HT1080 (cell line): ENCODE measurements around the gene OR56A3. TPM values are rescaled to one million over a fixed set of nuclear protein-coding genes. Genes with fewer than 3 reads are reported as not detected.
"Not testable (repeated sequence)": the region's sequence is repeated elsewhere in the genome, so short reads cannot be mapped to it uniquely, and the experiment has no call there.

ENCODE experiments used
- DNase-seq: peaks from one replicate; pipeline ENCODE4 v3.0.0-alpha.2; 2015; ENCODE audit warnings: low read depth
- polyA plus RNA-seq, 2 experiments: library from polyadenylated mRNA; depleted of rRNA; stranded (reverse); fragments of >200 nt; gene quantifications; 2 replicates each; pipeline ENCODE4 v1.2.3, GENCODE V29; 2015
- total RNA-seq: library from RNA; depleted of rRNA; stranded (reverse); fragments of >200 nt; shearing (Covaris generic); gene quantifications from 2 replicates; pipeline ENCODE4 v1.2.3, GENCODE V29; 2014; rRNA removed

The OR56A3 gene, protein sequence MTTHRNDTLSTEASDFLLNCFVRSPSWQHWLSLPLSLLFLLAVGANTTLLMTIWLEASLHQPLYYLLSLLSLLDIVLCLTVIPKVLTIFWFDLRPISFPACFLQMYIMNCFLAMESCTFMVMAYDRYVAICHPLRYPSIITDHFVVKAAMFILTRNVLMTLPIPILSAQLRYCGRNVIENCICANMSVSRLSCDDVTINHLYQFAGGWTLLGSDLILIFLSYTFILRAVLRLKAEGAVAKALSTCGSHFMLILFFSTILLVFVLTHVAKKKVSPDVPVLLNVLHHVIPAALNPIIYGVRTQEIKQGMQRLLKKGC
- total RNA-seq = not detected in 2 replicates
- not detected in 2 replicates for polyA plus RNA-seq (2015; cell fraction: cytosol; rRNA removed)
- not detected in 2 replicates for polyA plus RNA-seq (2015; cell fraction: nucleus; rRNA removed)

DNA sequence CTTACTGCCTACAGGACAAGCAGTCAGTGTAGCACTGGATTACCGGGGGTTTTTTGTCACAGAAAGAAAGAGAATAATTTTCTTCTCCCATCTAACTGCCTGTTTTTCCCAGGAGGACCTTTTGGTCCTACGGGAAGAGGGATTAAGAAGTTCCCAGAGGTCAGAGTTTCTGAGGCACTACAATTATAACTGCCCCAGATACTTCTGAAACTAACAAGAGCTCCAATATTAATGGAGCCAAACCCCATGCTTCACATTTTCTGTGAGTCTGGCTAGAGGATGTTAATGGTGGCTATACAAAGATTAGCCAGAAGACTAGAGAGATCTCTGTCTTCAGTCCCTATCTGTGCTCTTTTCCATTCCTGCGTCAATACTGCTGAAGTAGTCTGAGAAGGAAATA lies at the start of gene OR56A3:
TSS of gene OR56A3 (plus strand) at position 301 of the 400 bp plus-strand sequence. CDS start 5,096 bp downstream, outside the sequence.
- no peak for DNase-seq

DNA sequence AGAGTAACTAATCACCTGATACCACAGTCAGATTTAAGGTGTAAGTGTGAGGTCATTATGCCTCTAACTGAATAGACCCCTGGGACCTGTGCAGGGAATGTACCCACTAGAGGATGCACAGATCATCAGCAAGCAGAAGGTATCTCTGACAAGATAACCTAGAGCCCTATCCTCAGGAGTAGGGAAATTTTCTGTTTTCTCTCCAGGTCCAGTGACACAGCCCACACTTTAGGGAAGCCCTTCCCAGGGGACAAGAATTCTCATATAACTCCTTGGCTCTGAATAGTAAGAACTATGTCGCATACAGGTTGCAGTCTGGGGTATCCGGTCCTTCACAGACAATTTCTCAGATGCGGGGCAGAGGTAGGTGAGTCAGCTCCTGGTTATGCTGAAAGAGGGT lies 49.1 kb upstream of the OR56A3 start, which contains the start of gene OR52E5:
TSS of gene OR52E5 (plus strand) at position 301 of the 400 bp plus-strand sequence. CDS start 7,569 bp downstream, outside the sequence.
- DNase-seq = no peak

DNA sequence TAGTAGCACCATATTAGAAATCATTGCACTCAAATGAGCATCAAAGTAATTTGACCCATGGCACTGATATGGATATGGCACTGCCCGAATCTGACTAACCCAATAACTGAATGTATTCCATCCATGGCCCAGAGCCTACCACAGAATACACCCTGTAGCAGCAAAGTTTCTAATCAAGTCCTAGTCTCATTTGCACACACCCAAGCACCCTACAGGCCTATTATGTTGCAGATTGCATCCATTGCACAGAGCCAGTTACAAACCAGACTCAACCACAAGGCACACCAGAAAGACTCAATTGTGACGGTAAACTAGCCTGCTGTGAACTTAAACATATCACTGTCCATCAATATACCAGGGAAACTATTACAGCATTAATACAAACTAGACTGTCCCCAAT lies 42.5 kb upstream of the OR56A3 start:
- DNase-seq = no peak

DNA sequence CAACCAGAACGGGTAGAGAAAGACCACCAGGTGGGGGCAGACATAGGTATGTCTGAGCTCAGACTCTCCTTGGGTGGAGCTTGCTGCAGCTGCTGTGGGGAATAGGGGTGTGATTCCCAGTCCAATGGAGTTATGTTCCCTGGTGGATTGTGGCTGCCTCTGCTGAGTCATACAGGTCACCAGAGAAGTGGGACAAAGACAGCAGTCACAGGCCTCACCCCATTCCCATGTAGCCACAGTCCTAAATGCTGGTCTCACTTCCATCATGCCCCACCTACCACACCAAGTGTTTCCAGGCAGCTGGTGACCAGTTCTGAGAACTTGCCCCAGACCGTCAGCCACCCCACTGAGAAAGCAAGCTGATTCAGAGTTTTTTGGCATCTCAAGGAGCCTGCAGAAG lies 31.5 kb upstream of the OR56A3 start:
- DNase-seq = peak; percentile 8

DNA sequence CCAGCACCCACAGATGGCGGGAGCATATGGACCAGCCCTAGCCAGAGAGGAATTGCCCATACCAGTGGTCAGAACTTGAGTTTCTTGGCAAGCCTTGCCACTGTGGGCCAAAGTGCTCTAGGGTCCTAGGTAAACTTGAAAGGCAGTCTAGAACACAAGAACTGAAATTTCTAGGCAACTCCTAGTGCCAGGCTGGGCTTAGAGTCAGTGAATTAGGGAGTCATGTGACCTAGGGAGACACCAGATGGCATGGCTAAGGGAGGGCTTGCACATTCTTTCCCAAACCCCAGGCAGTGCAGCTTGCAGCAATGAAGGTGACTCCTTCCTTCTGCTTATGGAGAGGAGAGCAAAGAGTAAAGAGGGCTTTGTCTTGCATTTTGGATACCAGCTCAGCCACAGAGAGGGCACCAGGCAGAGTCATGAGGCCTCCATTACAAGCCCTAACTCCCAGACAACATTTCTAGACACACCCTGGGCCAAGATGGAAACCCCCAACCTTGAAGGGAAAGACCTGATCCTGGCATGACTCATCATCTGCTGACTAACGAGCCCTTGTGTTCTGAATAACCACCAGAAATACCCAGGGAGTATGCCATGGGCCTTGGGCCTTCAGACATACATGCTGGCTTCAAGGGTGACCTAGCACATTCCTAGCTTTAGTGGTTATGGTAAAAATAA lies 19.2 kb upstream of the OR56A3 start:
- DNase-seq = peak; percentile 86

DNA sequence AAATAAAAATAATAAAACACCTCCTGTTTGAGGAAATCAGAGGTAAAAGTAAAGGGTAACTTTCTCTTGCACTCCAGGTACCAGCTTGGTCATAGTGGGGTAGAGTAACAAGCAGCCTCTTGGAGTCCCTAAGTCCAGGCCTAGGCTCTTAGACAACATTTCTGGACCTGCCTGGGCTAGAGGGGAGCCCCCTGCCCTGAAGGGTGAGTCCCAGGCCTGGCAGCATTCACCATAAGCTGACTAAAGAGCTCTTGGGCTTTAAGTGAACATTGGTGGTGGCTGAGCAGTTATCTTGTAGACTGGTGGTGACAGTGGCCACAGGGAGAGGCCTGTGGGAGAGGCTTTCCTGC lies 18.6 kb upstream of the OR56A3 start:
- DNase-seq = no peak

DNA sequence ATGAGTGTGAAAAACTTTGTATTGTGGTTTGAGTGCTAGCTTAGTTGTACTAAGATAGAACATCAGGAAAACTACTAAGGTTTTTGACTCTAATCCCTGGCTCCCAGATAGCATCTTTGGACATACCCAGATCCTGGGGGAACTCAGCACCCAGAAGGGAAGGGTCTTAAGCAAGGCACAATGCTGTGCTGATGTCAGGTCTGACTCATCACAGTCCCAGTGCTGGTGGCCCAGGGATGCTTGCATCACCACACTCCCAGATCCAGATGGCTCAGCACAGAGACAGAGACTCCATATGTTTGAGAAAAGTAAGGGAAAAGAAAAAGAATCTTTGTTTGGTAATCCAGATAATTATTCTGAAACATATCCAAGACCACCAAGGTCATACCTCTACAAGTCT lies 18.3 kb upstream of the OR56A3 start:
- peak; percentile 20 for DNase-seq

DNA sequence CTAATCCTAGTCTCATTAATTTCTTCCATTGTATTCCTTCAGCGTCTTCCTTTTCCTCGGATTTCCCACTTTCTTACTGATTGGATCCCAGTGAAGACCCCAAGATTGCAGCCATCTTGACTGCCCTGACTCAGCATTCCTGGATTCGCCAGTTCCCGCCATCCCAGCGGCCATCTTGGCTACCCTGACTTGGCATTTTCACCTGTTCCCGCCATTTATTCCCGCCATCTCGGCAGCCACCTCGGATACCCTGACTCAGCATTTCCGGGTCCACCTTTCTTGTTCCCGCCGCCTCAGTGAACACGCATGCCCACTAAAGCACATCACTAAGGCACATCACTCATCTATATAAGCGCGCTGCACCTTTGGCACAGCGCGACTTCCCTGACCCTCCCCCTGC lies 13.8 kb upstream of the OR56A3 start:
- no peak for DNase-seq

DNA sequence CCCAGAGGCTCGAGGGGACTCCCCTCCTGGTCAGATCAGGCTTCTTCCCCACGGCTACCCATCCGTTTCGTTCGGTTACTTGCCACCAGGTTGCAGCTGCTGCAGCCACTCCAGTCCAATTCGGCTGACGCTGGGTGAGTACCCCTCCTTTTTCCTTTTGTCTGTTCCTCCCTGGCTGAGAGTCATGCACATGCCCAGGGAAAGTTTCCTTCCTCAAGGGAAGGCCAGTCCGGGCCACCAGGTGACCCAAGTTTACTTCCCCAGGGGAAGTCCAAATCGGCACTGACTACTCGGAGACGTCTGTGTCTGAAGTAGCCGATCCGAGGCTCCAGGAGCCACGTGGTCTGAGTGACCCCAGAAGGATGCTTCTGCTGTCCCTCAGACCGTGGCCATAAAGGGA lies 13.2 kb upstream of the OR56A3 start:
- no peak for DNase-seq

DNA sequence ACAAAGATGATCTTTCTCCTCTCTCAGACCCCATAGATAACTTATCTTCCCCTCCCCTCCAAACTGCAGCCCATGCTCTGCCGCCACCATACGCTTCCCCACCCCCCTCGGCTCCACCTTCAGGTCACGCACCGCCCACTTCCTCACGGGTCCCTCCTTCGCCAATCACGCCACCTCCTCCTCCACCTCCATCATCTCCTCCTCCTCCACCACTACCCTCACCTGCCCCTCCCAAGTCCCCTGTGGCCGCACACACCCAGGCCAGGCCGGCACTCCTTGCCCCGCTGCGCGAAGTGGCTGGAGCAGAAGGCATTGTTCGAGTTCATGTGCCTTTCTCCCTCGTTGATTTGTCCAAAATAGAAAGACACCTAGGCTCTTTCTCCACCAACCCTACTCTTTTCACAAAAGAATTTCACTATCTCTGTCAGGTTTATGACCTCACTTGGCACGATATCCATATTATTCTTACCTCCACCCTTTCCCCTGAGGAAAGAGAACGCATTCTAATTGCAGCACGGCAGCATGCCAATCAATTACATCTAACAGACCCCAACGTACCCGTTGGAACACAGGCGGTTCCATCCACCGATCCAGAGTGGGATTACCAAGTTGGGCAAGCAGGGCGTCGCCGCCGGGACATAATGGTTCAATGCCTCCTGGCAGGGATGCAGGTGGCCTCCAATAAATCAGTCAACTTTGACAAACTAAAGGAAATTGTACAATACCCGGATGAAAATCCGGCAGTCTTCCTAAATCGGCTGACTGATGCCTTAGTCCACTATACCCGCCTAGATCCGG lies 12.3 kb upstream of the OR56A3 start:
- no peak for DNase-seq

DNA sequence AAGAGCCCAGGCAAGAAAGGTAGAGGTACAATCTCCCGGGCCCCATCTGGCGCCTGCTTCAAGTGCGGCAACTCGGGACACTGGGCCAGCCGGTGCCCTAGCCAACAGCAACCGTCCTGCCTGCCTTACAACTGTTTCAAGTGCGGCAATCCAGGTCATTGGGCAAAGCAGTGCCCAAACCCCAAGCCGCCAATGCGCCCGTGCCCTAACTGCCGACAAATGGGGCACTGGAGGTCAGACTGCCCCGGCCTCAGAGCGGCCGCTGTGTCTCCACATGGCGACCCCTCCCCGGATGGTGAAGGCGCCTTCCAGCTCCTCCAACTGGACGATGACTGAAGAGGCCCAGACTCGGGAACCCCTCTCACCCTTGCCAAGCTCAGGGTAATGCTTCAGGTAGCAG lies 11.4 kb upstream of the OR56A3 start:
- DNase-seq = no peak

DNA sequence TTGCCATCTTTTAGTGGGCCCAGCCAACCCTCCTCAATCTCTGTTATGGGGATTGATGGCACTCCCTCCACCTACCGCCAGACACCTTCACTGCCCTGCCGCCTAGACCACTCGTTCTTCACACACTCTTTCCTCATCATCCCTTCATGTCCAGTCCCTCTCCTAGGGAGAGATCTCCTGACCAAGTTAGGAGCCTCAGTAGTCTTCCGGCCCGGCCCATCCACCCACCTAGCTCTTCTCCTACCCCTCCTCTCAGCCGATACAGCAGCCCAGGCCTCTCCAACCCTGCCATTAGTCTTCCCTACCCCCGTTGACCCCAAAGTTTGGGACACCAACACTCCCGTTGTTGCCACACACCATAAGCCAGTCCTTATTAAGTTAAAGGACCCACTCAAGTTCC lies 11.0 kb upstream of the OR56A3 start:
- DNase-seq = no peak

DNA sequence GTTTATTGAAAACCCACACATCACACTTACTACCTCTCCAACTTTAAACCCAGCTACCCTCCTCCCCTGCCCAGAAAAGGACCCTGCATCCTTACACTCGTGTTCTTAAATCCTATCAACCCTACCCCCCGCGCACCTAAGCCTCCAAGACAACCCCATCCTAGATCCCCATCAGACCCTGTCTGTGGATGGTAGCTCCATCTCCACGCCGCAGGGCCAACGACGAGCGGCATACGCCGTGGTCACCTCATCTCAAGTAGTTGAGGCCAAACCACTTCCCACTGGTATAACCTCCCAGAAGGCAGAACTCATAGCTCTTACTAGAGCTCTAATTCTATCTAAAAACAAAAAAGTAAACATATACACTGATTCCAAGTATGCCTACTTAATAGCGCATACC lies 9.4 kb upstream of the OR56A3 start:
- DNase-seq = no peak

DNA sequence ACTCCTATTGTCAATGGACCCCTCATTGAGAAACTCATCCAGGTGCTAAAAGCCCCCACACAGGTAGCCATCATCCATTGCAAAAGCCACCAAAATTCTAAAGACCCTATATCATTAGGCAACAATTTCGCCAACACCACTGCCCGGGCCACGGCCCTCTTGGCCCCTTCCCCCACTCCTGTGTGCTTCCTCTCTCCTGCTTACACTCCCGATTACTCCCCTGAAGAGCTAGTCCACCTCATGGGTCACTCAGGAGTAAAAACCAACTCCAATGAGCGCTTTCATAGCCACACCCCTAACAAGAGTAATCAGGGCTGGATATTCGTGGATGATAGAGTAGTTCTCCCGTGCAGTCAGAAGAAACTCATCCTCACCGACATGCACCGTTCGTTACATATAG lies 8.9 kb upstream of the OR56A3 start:
- DNase-seq = no peak

DNA sequence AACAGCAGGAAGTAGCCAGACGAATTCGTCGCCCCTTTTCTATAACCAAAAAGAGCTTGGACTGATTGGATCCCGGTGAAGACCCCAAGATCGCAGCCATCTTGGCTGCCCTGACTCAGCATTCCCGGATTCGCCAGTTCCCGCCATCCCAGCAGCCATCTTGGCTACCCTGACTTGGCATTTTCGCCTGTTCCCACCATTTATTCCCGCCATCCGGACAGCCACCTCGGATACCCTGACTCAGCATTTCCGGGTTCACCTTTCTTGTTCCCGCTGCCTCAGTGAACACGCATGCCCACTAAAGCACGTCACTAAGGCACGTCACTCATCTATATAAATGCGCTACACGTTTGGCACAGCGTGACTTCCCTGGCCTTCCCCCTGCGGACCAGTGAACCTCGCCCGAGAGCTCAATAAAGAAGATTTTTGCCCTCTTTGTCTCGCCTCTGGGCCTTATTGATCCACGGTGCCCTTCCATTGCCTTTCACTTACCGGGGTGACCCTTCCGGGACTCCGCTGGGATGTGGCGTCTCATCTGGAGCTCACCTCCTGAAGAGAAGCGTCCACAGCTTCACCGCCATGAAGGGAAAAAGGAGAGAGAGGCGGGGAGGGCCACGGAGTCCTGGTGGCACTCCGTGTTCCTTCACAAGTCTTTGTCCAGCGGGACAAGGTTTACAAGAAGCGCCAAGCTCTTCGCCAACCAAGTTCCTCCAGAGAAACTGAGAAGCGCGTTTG lies 4.0 kb upstream of the OR56A3 start:
- DNase-seq = no peak

DNA sequence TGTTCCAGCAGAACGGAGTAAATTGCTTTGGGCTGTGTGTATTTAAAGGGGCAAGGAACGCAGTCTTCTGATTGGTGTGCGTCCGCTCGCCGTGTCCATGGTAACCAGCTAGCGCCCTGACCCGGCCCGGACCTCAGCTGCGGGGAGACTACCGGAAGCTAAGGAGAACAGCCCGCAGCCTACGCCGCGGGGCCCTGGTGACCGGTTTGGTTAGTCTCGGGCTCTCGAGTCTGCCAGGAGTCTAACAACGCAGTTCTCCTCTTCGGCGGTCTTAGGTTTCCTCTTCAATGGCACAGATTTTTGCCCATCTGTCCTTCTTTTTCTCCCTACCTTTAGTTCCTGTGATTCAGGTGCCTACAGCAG lies 3.5 kb upstream of the OR56A3 start:
- DNase-seq = no peak

DNA sequence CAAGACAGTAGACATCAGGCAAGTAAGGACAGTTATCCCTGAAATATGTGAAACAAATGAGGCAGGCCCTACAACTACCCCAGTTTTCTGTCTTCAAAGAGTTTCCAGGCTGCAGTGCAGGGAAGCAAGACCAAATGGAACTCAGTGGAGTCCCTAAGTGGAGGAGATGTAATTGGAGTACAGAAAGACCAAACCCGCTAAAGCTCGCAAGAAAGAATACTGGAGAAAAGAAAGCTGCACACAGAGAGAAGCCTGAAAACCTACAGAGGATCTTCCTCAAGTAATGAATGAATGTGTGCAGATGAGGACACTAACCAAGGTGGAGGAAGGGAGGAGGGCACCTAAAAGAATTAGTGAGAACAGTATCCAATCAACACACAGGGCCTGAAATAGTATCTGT lies 1.3 kb upstream of the OR56A3 start:
- DNase-seq = no peak

DNA sequence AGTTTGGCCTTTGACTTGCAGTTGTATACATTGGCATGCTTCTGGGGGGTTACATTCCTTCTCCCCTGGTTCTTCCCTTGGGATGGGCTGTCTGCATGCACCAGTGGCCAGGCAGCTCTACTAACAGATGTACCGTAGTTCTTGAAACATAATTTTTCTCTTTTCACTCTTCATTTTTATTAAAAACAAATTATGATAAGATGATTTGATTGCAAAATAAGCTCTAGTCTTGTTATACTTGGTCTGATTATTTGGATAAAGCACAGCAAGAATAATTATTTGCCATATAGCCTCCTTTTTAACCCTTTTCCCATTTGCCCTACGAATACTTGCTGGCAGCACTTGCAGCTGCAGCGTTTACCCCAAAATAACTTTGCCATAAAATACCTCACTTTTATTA lies 13.5 kb downstream of the OR56A3 start:
- DNase-seq = no peak

DNA sequence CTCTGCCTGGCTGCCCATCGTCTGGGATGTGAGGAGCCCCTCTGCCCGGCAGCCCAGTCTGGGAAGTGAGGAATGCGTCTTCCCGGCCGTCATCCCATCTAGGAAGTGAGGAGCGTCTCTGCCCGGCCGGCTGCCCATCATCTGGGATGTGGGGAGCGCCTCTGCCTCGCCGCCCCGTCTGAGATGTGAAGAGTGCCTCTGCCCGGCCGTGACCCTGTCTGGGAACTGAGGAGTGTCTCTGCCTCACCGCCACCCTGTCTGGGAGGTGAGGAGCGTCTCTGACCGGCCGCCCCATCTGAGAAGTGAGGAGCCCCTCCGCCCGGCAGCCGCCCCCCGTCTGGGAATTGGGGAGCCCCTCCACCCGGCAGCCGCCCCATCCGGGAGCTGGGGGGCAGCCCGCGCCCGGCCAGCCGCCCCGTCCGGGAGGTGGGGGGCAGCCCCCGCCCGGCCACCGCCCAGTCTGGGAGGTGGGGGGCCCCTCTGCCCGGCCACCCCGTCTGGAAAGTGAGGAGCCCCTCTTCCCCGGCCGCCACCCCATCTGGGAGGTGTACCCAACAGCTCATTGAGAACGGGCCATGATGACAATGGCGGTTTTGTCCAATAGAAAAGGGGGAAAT lies 18.8 kb downstream of the OR56A3 start:
- DNase-seq = not testable (repeated sequence)

DNA sequence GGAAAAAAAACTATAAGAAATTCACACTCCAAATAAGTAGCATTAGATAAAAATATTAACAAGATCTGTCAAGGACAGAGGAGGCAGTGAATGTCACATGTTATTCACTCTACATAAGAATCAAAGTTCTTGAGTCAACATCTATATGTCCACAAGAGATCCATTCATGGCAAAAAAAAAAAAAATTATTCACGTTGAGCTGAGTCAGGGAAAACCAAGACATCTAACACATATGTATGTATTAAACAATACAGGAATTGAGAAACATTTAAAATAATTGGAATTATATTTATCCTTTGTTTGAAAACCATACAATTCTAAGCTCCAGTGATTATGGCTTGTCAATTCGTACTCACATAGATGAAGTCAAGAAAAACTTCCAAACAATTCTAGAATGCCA lies 24.9 kb downstream of the OR56A3 start:
- no peak for DNase-seq

DNA sequence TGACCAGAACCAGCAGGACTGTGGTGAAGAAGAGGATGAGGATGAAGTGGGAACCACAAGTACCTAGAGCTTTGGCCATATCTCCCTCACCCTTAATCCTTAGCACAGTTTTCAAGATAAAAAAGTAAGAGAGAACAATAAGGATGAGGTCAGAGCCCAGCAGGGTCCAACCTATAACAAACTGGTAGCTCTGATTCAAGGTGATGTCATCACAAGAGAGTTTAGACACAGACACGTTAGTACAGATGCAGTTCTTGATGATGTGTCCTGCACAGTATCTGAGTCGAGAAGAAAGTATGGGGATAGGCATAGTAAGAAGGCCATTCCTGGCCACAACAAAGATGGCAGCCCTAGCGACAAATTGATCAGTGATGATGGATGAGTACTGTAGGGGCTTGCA lies 25.7 kb downstream of the OR56A3 start:
- peak; percentile 35 for DNase-seq
